WTC11 (cell line): Measurements from ENCODE around the gene NMT2. TPM values are rescaled to one million over a fixed set of nuclear protein-coding genes. Genes with fewer than 3 reads are reported as not detected.

ENCODE experiments used
- ATAC-seq: fragments of 200-7000 bp; cut with Tn5 transposase; 2 replicates; pipeline ENCODE4 v1.10.0; 2021; ENCODE audit warnings: mild to moderate bottlenecking, moderate library complexity
- CTCF ChIA-PET: fragments of 300-600 bp; sonication (Branson Sonifier 250); formaldehyde crosslinking; loops from one replicate; lab custom pipeline; 2021; ENCODE audit warnings: antibody characterized with exemption; lab: Charles Lee
- POLR2A ChIA-PET: fragments of 350-600 bp; sonication (Branson Sonifier 250); formaldehyde crosslinking; loops from one replicate; lab custom pipeline; 2021; ENCODE audit warnings: antibody characterized with exemption; lab: Charles Lee
- DNase-seq: peaks from one replicate; pipeline ENCODE4 v3.0.0; 2021; ENCODE audit warnings: low spot score
- H3K27ac Mint-ChIP-seq: 2 replicates; pipeline ENCODE4 v1.8.0; 2021; ENCODE audit warnings: mixed read lengths
- H3K27me3 Mint-ChIP-seq: 2 replicates; pipeline ENCODE4 v1.8.0; 2021; ENCODE audit warnings: low read depth, mild to moderate bottlenecking, moderate library complexity, mixed read lengths
- H3K36me3 Mint-ChIP-seq: 2 replicates; pipeline ENCODE4 v1.8.0; 2021; ENCODE audit warnings: mixed read lengths
- H3K4me1 Mint-ChIP-seq: 2 replicates; pipeline ENCODE4 v1.8.0; 2022; ENCODE audit warnings: mixed read lengths
- H3K4me3 Mint-ChIP-seq: 2 replicates; pipeline ENCODE4 v1.8.0; 2021; ENCODE audit warnings: mild to moderate bottlenecking, moderate library complexity, mixed read lengths
- H3K9me3 Mint-ChIP-seq: 2 replicates; pipeline ENCODE4 v1.8.0; 2021; ENCODE audit warnings: mixed read lengths
- ARID4B ChIP-seq: sonication (generic); formaldehyde crosslinking; IDR thresholded peaks from 2 replicates; pipeline ENCODE4 v1.8.0; 2023; ENCODE audit warnings: missing genetic modification reagents, mild to moderate bottlenecking, borderline replicate concordance
- CBFB ChIP-seq: sonication (generic); formaldehyde crosslinking; IDR thresholded peaks from 2 replicates; pipeline ENCODE4 v1.8.1; 2022; ENCODE audit warnings: mild to moderate bottlenecking, low read depth, missing genetic modification reagents
- FOXP4 ChIP-seq: sonication (generic); formaldehyde crosslinking; IDR thresholded peaks from 2 replicates; pipeline ENCODE4 v1.8.0; 2022; ENCODE audit warnings: mild to moderate bottlenecking, missing genetic modification reagents
- HMGXB4 ChIP-seq: sonication (generic); formaldehyde crosslinking; IDR thresholded peaks from 2 replicates; pipeline ENCODE4 v1.8.1; 2023; ENCODE audit warnings: mild to moderate bottlenecking, moderate library complexity, missing genetic modification reagents
- KAT7 ChIP-seq: sonication (generic); formaldehyde crosslinking; IDR thresholded peaks from 2 replicates; pipeline ENCODE4 v1.8.1; 2023; ENCODE audit warnings: missing genetic modification reagents, mild to moderate bottlenecking, borderline replicate concordance
- NFATC4 ChIP-seq: fragments of 250-450 bp; sonication (Bioruptor Pico); IDR thresholded peaks from 2 replicates; pipeline ENCODE4 v1.9.0; 2021; ENCODE audit warnings: mild to moderate bottlenecking
- NR3C1 ChIP-seq: sonication (generic); formaldehyde crosslinking; conservative IDR thresholded peaks from 2 replicates; pipeline ENCODE4 v1.8.1; 2023; ENCODE audit warnings: low read depth, mild to moderate bottlenecking, missing genetic modification reagents
- RELA ChIP-seq: sonication (generic); formaldehyde crosslinking; IDR thresholded peaks from 2 replicates; pipeline ENCODE4 v1.8.1; 2022; ENCODE audit warnings: missing genetic modification reagents, mild to moderate bottlenecking, borderline replicate concordance
- SMAD3 ChIP-seq: sonication (generic); formaldehyde crosslinking; IDR thresholded peaks from 2 replicates; pipeline ENCODE4 v1.8.0; 2022; ENCODE audit warnings: missing genetic modification reagents, mild to moderate bottlenecking, borderline replicate concordance
- ZNF281 ChIP-seq: sonication (generic); formaldehyde crosslinking; IDR thresholded peaks from 2 replicates; pipeline ENCODE4 v1.8.0; 2023; ENCODE audit warnings: mild to moderate bottlenecking, missing genetic modification reagents
- ZNF416 ChIP-seq: fragments of 250-450 bp; sonication (Bioruptor Pico); IDR thresholded peaks from 2 replicates; pipeline ENCODE4 v1.9.0; 2021; ENCODE audit warnings: mild to moderate bottlenecking, inconsistent platforms
- ZNF671 ChIP-seq: fragments of 250-450 bp; sonication (Bioruptor Pico); IDR thresholded peaks from 2 replicates; pipeline ENCODE4 v1.8.0; 2021; ENCODE audit warnings: mild to moderate bottlenecking
- total RNA-seq: library from RNA; stranded (reverse); gene quantifications from 3 replicates; pipeline ENCODE4 v1.2.3, GENCODE V29; 2021
- TF ChIP-seq, protein P1 (sequence below): fragments of 250-450 bp; sonication (Bioruptor Pico); IDR thresholded peaks from 2 replicates; pipeline ENCODE4 v1.9.0; 2021; ENCODE audit warnings: mild to moderate bottlenecking
- TF ChIP-seq, protein P2 (sequence below): sonication (generic); formaldehyde crosslinking; IDR thresholded peaks from 2 replicates; pipeline ENCODE4 v1.8.1; 2023; ENCODE audit warnings: mild to moderate bottlenecking, missing genetic modification reagents, moderate library complexity
- TF ChIP-seq, protein P3 (sequence below): fragments of 250-450 bp; sonication (Bioruptor Pico); IDR thresholded peaks from 2 replicates; pipeline ENCODE4 v2.1.2; 2022; ENCODE audit warnings: mild to moderate bottlenecking, moderate library complexity
- TF ChIP-seq, protein P4 (sequence below): sonication (generic); formaldehyde crosslinking; IDR thresholded peaks from 2 replicates; pipeline ENCODE4 v1.8.1; 2022; ENCODE audit warnings: mild to moderate bottlenecking, moderate library complexity, missing genetic modification reagents

NMT2 gene
- total RNA-seq, 1 experiment from 2014 or later, result 11.7 TPM

DNA sequence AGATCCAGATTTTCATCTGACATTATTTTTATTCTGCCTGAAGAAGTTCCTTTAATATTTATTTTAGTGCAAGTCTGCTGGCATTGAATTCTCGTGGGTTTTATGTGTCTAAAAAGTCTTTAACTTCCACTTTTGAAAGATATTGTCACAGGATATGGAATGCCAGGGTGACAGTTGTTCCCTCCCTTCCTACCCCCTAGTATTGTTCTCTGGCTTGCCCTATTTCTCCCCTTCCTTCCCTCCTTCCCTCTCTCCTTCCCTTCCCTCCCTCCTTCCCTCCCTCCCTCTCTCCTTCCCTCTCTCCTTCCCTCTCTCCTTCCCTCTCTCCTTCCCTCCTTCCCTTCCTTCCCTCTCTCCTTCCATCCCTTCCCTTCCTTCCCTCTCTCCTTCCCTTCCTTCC is 109.8 kb downstream of the NMT2 start:
- TF ChIP-seq, protein P1, sequence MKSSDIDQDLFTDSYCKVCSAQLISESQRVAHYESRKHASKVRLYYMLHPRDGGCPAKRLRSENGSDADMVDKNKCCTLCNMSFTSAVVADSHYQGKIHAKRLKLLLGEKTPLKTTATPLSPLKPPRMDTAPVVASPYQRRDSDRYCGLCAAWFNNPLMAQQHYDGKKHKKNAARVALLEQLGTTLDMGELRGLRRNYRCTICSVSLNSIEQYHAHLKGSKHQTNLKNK (CRISPR knock-in tag), result no peak
- no peak for TF ChIP-seq ZNF671
- TF ChIP-seq ARID4B (CRISPR knock-in tag), result no peak
- TF ChIP-seq, protein P2, sequence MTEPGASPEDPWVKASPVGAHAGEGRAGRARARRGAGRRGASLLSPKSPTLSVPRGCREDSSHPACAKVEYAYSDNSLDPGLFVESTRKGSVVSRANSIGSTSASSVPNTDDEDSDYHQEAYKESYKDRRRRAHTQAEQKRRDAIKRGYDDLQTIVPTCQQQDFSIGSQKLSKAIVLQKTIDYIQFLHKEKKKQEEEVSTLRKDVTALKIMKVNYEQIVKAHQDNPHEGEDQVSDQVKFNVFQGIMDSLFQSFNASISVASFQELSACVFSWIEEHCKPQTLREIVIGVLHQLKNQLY (CRISPR knock-in tag), result no peak
- no peak for TF ChIP-seq NFATC4 (CRISPR knock-in tag)
- no peak for TF ChIP-seq NR3C1 (CRISPR knock-in tag)
- TF ChIP-seq HMGXB4 (CRISPR knock-in tag), result no peak
- no peak for TF ChIP-seq SMAD3
- no peak for TF ChIP-seq RELA (CRISPR knock-in tag)
- TF ChIP-seq ZNF416 (CRISPR knock-in tag), result no peak
- TF ChIP-seq, protein P3, sequence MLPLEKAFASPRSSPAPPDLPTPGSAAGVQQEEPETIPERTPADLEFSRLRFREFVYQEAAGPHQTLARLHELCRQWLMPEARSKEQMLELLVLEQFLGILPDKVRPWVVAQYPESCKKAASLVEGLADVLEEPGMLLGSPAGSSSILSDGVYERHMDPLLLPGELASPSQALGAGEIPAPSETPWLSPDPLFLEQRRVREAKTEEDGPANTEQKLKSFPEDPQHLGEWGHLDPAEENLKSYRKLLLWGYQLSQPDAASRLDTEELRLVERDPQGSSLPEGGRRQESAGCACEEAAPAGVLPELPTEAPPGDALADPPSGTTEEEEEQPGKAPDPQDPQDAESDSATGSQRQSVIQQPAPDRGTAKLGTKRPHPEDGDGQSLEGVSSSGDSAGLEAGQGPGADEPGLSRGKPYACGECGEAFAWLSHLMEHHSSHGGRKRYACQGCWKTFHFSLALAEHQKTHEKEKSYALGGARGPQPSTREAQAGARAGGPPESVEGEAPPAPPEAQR (CRISPR knock-in tag), result no peak
- no peak for TF ChIP-seq FOXP4
- TF ChIP-seq KAT7, result no peak
- TF ChIP-seq, protein P4, sequence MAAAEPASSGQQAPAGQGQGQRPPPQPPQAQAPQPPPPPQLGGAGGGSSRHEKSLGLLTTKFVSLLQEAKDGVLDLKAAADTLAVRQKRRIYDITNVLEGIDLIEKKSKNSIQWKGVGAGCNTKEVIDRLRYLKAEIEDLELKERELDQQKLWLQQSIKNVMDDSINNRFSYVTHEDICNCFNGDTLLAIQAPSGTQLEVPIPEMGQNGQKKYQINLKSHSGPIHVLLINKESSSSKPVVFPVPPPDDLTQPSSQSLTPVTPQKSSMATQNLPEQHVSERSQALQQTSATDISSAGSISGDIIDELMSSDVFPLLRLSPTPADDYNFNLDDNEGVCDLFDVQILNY (CRISPR knock-in tag), result no peak
- TF ChIP-seq ZNF281, result no peak
- TF ChIP-seq CBFB (CRISPR knock-in tag), result no peak
- DNase-seq (no peak), ATAC-seq (no peak)
- Mint-ChIP-seq H3K9me3 (peaks cover 20% of the 10 kb centered on the region), H3K36me3 (peaks cover 10% of the 10 kb centered on the region), H3K27ac (no peak overlapping the region), H3K27me3 (peaks cover 2% of the 10 kb centered on the region; the same call in 1 of the 2 replicates), H3K4me1 (no peaks in the 10 kb centered on the region), H3K4me3 (no peak overlapping the region)
- CTCF ChIA-PET, result no interaction called here
- POLR2A ChIA-PET, result no interaction called here
